Measurements from ENCODE around the gene ABCC11. TPM values are rescaled to one million over a fixed set of nuclear protein-coding genes. Genes with fewer than 3 reads are reported as not detected.

ABCC11 gene
- total RNA-seq, 1 experiment from 2014 or later: 0.12 TPM

DNA sequence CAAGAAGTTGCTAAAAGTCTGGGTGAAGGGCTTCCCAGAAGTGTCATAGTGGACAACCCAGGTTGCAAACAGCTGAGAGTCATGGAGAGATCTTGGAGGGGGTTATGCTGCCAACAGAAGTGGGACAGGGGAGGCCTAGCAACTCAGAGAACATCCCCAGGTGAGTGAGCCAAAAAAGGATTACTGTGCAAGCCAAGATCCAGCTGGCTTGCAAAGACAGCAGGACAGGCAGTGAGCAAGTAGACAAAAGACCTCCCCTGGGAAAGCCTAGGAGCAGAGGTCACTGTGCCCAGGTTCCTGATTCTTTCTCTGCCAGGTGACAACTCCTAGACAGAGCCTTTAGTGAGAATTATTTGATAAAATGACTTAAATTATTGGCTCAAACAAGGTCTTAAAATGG, 12.7 kb downstream of the ABCC11 start:
- no peaks in the 10 kb centered on the region for H3K27me3 ChIP-seq

DNA sequence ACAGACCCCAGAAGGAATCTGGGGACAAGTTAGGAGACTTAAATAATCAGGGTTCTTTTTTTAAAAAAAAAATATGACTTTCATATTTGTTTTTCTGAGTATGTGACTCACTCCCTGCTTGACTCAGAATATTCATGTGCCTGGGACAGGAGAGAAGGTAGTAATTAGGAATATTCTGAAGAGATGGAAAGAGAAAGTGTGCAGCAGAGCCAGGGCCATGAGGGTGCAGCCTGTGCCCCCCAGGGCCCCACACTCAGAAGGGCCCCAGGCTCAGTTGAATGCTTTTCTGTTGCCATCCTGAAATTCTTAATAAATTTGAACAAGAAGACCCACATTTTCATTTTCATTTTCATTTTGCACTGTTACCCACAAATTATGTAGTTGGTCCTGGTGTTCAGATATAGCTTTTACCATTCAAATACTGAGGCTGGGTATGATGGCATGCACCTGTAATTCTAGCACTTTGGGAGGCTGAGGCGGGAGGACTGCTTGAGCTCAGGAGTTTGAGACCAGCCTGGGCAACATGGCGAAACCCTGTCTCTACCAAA, 14.8 kb downstream of the ABCC11 start:
- Histone ChIP-seq H3K27ac (no peak overlapping the region), H3K27me3 (no peaks in the 10 kb centered on the region), H3K36me3 (no peaks in the 10 kb centered on the region), H3K9me3 (replicated peaks) (no peaks in the 10 kb centered on the region), H3K4me1 (no peaks in the 10 kb centered on the region), H3K4me3 (no peak overlapping the region)
- no peak for DNase-seq

More for the DNA sequence above, 12.7 kb downstream of the ABCC11 start:
- Histone ChIP-seq H3K4me1 (no peaks in the 10 kb centered on the region), H3K36me3 (no peaks in the 10 kb centered on the region), H3K4me3 (no peak overlapping the region), H3K9me3 (replicated peaks) (no peaks in the 10 kb centered on the region; the same call in 1 of the 2 replicates), H3K27ac (no peak overlapping the region)
- no peak for DNase-seq

DNA sequence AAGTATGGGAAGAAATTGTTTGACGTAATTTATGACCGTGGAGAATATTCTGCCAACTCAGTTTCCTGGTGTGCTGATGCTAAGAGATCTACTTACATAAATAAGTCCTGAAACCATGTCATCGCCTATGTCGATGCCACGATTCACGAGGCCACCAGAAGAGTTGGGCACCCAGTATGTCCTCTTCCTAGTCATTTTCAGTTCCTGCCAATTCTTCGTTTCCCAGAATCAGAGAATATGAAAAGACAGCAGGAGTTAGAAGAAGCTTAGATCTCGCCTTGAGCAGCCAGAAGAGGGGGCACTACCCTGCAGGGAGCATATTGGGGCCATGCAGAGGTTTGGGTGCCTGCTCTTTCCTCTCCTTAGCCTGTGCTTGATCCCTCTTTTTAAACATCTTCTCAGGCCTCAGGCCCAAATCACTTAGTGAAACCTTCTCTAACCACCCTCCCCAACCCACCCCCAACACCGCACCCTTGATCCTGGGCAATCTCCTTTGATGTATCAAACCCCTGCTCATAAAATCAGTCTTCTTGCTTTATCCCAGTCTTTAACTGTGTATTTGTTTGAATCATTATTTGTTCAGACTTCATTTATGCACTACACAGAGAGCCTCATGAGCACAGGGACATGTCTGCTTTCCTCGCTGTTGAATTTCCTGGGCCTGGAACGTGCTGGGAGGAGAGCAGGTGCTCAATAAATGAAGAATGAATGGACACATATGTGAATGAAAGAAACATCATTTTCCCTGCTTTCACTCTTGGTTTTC, 15.4 kb downstream of the ABCC11 start:
- Histone ChIP-seq H3K4me1 (no peaks in the 10 kb centered on the region), H3K4me3 (no peak overlapping the region), H3K27me3 (no peaks in the 10 kb centered on the region), H3K27ac (no peak overlapping the region), H3K36me3 (no peaks in the 10 kb centered on the region), H3K9me3 (replicated peaks) (no peaks in the 10 kb centered on the region)
- DNase-seq: peak; percentile 33 to 56

DNA sequence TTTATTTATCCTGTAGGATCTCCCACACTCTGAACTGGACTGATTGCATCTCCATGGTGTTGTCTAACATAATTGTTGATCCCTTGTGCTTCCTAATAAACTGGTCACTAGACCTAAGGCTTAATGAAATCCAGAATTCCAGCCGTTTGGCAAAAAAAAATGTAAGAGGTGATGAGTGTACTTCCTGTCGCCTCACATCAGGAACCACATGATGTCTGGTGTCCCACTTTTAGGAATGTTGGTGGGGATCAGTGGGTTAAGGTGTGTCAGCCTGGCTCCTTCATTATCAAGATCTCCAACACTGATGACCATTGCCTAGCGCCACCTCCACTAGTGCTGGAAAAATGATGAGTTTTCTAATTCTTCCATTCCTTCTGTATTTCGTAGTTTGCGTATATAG, 21.9 kb downstream of the ABCC11 start:
- Histone ChIP-seq H3K4me3 (no peak overlapping the region), H3K27ac (no peak overlapping the region), H3K4me1 (no peaks in the 10 kb centered on the region), H3K9me3 (replicated peaks) (no peaks in the 10 kb centered on the region), H3K27me3 (no peaks in the 10 kb centered on the region), H3K36me3 (no peaks in the 10 kb centered on the region)
- no peak for DNase-seq

DNA sequence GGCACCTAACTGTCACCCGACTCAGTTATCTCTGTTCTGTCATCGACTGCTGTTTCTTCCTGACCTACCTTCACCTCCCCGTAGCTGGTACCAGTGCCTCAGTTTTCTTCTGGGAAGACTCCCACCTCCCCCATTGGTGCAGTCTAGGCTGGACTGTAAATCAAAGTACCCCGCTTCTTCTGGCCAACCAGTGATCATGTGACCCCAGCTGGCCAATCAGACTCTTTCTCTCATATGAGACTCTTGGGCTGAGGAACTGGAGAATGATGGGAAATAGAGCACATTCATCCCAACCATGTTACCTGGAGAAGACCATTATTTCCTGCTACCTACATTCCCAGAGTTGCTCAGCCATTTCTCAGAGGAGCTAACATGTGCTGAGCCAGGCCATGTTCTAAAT, 23.8 kb downstream of the ABCC11 start:
- no peaks in the 10 kb centered on the region for H3K27me3 ChIP-seq
- no peaks in the 10 kb centered on the region; the same call in 1 of the 2 replicates for H3K9me3 ChIP-seq (replicated peaks)
- H3K27ac ChIP-seq: no peak overlapping the region
- no peak overlapping the region for H3K4me3 ChIP-seq
- H3K4me1 ChIP-seq: no peaks in the 10 kb centered on the region
- H3K36me3 ChIP-seq: no peaks in the 10 kb centered on the region
- no peak for DNase-seq

DNA sequence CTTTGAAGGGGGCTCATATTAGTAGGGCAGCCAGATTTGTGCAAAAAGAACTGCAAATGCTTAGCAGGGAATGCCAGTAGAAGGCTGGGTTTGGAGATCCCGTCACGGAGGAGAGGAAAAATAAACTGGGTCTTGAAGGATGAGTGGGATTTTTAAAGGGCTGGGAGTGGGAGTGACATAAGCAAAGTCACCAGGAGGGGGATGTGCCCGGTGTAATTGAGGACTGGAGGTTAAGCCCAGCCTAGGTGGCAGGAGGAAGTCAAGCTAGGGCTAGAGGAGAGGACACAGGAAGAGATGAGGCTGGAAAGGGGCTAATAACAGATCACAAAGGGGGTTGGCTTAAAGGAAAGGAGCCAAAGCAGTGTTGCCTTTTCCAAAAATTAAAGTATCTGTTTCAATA, 26.4 kb downstream of the ABCC11 start:
- no peak for DNase-seq
- Histone ChIP-seq H3K4me1 (no peaks in the 10 kb centered on the region), H3K27ac (no peak overlapping the region), H3K9me3 (replicated peaks) (no peaks in the 10 kb centered on the region; the same call in 1 of the 2 replicates), H3K36me3 (no peaks in the 10 kb centered on the region), H3K27me3 (no peaks in the 10 kb centered on the region), H3K4me3 (no peak overlapping the region)

DNA sequence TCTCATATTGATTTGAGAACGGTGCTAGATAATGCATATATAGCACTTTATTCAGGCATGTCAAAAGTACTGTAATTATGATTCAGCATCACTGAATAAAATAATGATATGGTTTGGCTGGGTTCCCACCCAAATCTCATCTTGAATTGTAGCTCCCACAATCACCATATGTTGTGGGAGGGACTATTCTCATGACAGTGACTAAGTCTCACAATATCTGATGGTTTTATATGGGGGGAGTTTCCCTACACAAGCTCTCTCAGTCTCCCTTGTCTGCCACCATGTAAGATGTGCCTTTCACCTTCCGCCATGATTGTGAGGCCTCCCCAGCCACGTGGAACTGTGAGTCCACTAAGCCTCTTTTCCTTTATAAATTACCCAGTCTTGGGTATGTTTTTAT, 28.9 kb downstream of the ABCC11 start:
- Histone ChIP-seq H3K4me3 (no peak overlapping the region), H3K27me3 (no peaks in the 10 kb centered on the region), H3K4me1 (no peaks in the 10 kb centered on the region), H3K9me3 (replicated peaks) (no peaks in the 10 kb centered on the region; the same call in 1 of the 2 replicates), H3K27ac (no peak overlapping the region), H3K36me3 (no peaks in the 10 kb centered on the region)
- no peak for DNase-seq

DNA sequence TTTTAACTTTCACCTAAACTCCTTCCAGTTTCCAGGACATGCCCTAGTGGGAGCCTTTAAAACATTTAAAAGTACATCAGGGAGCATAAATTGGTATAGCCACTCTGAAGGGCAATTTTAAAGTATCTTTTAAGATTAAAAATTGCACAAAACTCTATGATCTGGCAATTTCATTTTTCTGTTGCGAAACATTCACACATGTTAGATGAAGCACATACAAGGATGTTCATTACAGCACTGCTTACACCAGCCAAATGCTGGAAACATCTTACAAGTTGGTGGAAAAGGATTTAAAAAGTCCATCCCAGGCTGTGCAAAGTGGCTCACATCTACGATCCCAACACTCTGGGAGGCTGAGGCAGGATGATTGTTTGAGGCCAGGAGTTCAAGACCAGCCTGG, 29.6 kb downstream of the ABCC11 start:
- Histone ChIP-seq H3K4me1 (no peaks in the 10 kb centered on the region), H3K9me3 (replicated peaks) (no peaks in the 10 kb centered on the region; the same call in 1 of the 2 replicates), H3K4me3 (no peak overlapping the region), H3K27ac (no peak overlapping the region), H3K36me3 (no peaks in the 10 kb centered on the region), H3K27me3 (no peaks in the 10 kb centered on the region)
- no peak for DNase-seq

DNA sequence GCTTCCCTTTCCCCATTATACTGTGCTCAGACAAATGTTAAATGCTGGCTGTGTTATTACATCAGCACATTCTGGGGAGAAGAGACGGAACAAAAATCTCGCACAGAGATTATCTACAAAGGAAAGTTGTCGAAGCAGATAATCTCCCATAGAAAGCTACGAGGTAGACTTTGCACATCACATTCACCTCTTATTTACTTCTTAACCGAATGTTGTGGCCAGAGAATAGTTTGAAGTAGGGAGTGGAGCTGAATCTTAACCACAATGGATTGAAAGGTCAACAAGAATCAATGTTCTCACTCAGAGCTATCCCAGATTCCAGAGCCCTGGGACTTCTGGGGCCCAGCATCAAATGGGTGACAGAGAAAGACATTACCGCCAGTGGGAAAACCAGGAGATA, 31.6 kb downstream of the ABCC11 start:
- H3K36me3 ChIP-seq: no peaks in the 10 kb centered on the region
- H3K27me3 ChIP-seq: no peaks in the 10 kb centered on the region
- H3K4me1 ChIP-seq: no peaks in the 10 kb centered on the region
- no peaks in the 10 kb centered on the region; the same call in 1 of the 2 replicates for H3K9me3 ChIP-seq (replicated peaks)
- no peak overlapping the region for H3K27ac ChIP-seq
- no peak for DNase-seq
- H3K4me3 ChIP-seq: no peak overlapping the region

DNA sequence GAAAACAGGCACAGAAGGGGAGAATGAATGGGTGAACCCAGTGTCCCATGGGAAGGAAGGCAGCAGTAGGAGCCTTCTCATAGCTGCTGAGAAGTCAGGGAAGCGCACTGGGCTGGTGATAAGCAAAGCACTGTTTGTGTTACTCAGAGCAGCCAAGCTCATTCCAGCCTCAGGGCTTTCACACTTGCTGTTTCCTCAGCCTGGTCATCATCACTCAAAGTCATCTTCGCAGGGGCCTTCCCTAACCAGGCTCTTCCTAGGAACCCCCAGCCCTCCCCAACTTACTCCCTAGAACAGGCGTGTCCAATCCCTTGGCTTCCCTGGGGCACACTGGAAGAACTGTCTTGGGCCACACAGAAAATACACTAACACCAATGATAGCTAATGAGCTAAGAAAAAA, 35.3 kb downstream of the ABCC11 start:
- Histone ChIP-seq H3K4me3 (no peak overlapping the region), H3K27ac (no peak overlapping the region), H3K9me3 (replicated peaks) (no peaks in the 10 kb centered on the region), H3K36me3 (no peaks in the 10 kb centered on the region), H3K27me3 (no peaks in the 10 kb centered on the region; the same call in 1 of the 2 replicates), H3K4me1 (no peaks in the 10 kb centered on the region)
- DNase-seq: no peak

DNA sequence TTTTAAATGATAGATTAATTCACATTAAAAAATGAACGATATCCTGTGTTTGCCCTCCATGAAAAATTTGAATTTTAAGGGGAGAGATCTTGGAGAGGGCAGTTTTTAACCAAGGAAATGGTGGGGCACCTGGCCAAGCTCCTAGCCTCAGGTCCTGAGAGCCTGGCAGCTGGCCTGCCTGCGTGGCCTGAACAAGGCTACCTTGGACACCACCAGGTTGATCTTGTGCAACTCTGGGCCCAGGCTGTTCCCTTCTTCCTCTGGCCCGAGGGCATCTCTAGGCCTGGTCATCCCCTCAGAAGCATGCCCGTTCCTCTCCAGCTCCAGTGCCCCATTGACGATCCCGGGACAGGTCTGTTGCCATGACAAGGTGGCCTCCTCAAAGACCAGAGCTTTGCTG, 36.6 kb downstream of the ABCC11 start:
- H3K9me3 ChIP-seq (replicated peaks): no peaks in the 10 kb centered on the region
- no peak for DNase-seq
- H3K4me3 ChIP-seq: no peak overlapping the region
- no peaks in the 10 kb centered on the region; the same call in 1 of the 2 replicates for H3K27me3 ChIP-seq
- H3K36me3 ChIP-seq: no peaks in the 10 kb centered on the region
- H3K4me1 ChIP-seq: no peaks in the 10 kb centered on the region
- no peak overlapping the region for H3K27ac ChIP-seq

DNA sequence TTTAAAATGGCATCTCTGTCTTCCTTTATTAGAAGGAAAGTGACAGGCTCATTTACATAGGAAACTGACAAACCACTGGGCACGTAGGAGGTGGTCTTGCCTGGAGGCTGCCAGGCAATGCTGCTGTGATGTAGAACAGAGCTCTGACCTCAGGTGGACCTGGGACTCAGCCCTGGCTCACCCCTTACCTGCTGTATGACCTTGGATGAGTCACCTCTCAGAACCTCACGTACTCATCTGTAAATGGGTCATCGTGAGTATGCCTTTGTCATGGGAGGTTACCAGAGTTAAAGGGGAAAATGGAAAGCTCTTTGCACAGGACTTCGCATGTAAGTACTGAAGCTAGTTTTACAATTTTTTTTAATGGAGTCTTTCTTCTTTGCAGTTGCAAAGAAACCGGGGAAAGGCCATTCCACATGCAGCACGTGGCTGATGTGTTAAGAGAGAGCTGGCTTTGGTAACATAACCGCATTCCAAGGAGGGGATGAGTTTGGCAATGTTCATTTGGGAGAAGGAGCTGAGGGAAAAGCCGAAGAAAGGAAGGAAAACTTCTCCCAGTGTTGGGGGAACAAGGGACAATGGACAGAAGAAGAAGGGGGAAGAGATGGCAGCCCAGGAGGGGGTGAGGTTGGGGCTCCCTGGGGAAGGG, 40.6 kb downstream of the ABCC11 start:
- Histone ChIP-seq H3K36me3 (no peaks in the 10 kb centered on the region), H3K27me3 (no peaks in the 10 kb centered on the region; the same call in 1 of the 2 replicates), H3K4me3 (no peak overlapping the region), H3K27ac (no peak overlapping the region), H3K9me3 (replicated peaks) (no peaks in the 10 kb centered on the region), H3K4me1 (no peaks in the 10 kb centered on the region)
- DNase-seq: no peak

DNA sequence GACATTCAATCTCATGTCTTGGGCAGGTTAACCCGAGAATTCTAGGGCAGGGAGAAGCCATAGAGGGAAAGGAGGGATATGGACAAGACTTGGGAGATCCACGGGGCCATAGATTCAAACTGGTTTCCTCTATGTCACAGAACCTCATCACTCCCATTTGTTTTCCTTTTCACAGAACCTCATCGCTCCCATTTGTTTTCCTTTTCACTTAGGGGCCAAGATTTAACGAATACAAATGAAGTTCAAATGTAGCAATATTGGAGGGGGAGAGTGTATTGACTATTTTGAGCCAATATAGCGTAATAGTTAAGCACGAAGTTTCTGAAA, 42.6 kb downstream of the ABCC11 start:
- H3K4me3 ChIP-seq: no peak overlapping the region
- no peaks in the 10 kb centered on the region for H3K4me1 ChIP-seq
- no peaks in the 10 kb centered on the region for H3K9me3 ChIP-seq (replicated peaks)
- H3K27ac ChIP-seq: no peak overlapping the region
- H3K27me3 ChIP-seq: no peaks in the 10 kb centered on the region
- no peaks in the 10 kb centered on the region for H3K36me3 ChIP-seq
- DNase-seq: no peak

DNA sequence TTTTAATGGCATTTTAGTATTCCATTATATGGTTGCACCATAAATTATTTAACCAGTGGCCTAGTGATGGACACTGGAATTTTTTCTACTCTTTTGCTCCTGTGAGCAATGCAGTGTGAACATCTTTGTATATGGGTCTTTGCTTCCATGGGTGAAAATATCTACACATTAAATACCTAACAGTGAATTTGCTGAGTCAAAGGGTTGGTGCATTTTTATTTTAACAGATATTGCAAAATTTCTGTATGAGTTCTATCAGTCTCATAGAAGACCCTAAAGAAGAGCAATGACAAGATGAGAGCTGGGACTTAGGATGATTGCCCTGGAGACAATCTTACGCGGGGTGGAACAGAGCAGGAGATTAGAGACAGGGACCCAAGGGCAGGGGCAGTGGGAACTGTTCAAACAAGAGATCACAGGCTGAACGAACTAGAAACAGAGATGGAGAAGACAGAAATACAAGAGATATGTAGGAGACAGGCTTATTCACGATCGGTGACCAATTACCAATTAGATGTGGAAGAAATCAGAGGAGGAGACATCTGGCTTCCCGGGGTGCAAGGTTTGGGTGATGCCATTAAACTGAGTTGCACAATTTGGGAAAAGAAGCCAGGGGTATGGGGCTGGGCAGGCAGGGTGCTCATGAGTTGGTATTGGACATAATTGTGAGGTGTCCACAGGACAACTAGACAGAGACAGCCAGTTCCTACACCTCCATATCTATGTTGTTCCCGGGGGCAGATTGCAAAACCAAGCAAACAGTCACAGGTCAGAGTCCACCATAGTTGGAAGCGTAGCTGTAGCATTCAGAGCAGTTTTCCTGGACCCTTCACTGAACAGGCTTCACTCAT, 43.1 kb downstream of the ABCC11 start:
- no peaks in the 10 kb centered on the region for H3K9me3 ChIP-seq (replicated peaks)
- no peaks in the 10 kb centered on the region for H3K27me3 ChIP-seq

More for the DNA sequence above, 43.1 kb downstream of the ABCC11 start:
- H3K36me3 ChIP-seq: no peaks in the 10 kb centered on the region
- H3K4me3 ChIP-seq: no peak overlapping the region
- no peak for DNase-seq
- no peaks in the 10 kb centered on the region for H3K4me1 ChIP-seq
- no peak overlapping the region for H3K27ac ChIP-seq

Measured in SJCRH30 (cell line).